Glomerular visceral epithelial cell (primary cell): ENCODE results near the gene CNTNAP2.
"Not testable (repeated sequence)": the region's sequence is repeated elsewhere in the genome, so short reads cannot be mapped to it uniquely, and the experiment has no call there.

Experiments used
- DNase-seq: peaks from one replicate; pipeline ENCODE4 v3.0.0-alpha.2; 2016; ENCODE audit errors: extremely low spot score

Gene CNTNAP2

GRCh38 chr7:147096629-147097028, 980.0 kb downstream of the CNTNAP2 start:
- DNase-seq = no peak

- no peak for DNase-seq
Measured at GRCh38 chr7:147103224-147103623, 986.6 kb downstream of the CNTNAP2 start.

GRCh38 chr7:147106746-147107145, 990.1 kb downstream of the CNTNAP2 start:
- DNase-seq = no peak

- not testable (repeated sequence) for DNase-seq
Measured at GRCh38 chr7:147114525-147114924, 997.9 kb downstream of the CNTNAP2 start.

- DNase-seq = no peak
Measured at GRCh38 chr7:147136352-147136751, 1019.8 kb downstream of the CNTNAP2 start.

GRCh38 chr7:147145194-147145593, 1028.6 kb downstream of the CNTNAP2 start:
- DNase-seq = no peak

GRCh38 chr7:147146169-147146568, 1029.6 kb downstream of the CNTNAP2 start:
- no peak for DNase-seq

- no peak for DNase-seq
Measured at GRCh38 chr7:147151661-147152060, 1035.1 kb downstream of the CNTNAP2 start.

- no peak for DNase-seq
Measured at GRCh38 chr7:147153571-147153970, 1037.0 kb downstream of the CNTNAP2 start.

GRCh38 chr7:147161405-147161804, 1044.8 kb downstream of the CNTNAP2 start:
- DNase-seq = no peak

GRCh38 chr7:147170341-147171012, 1053.9 kb downstream of the CNTNAP2 start:
- no peak for DNase-seq

GRCh38 chr7:147171013-147171391, 1054.4 kb downstream of the CNTNAP2 start:
- no peak for DNase-seq

- no peak for DNase-seq
Measured at GRCh38 chr7:147173883-147174282, 1057.3 kb downstream of the CNTNAP2 start.

- no peak for DNase-seq
Measured at GRCh38 chr7:147182874-147183273, 1066.3 kb downstream of the CNTNAP2 start.

- DNase-seq = no peak
Measured at GRCh38 chr7:147183276-147183675, 1066.7 kb downstream of the CNTNAP2 start.

GRCh38 chr7:147188467-147188866, 1071.9 kb downstream of the CNTNAP2 start:
- no peak for DNase-seq

- DNase-seq = no peak
Measured at GRCh38 chr7:147193476-147193875, 1076.9 kb downstream of the CNTNAP2 start.

GRCh38 chr7:147196481-147196880, 1079.9 kb downstream of the CNTNAP2 start:
- DNase-seq = no peak

GRCh38 chr7:147197006-147197405, 1080.4 kb downstream of the CNTNAP2 start:
- no peak for DNase-seq

GRCh38 chr7:147199868-147200267, 1083.3 kb downstream of the CNTNAP2 start:
- DNase-seq = no peak

- DNase-seq = no peak
Measured at GRCh38 chr7:147207988-147208387, 1091.4 kb downstream of the CNTNAP2 start.

- DNase-seq = no peak
Measured at GRCh38 chr7:147231275-147231674, 1114.7 kb downstream of the CNTNAP2 start.

- no peak for DNase-seq
Measured at GRCh38 chr7:147235645-147236382, 1119.2 kb downstream of the CNTNAP2 start.
